Neuronal stem cell (in vitro differentiated cells): ENCODE measurements around the gene CYP2A6.

ENCODE experiments used
- DNase-seq: peaks from one replicate; pipeline ENCODE4 v3.0.0-alpha.2; 2013; ENCODE audit warnings: low spot score
- H2AFZ ChIP-seq: one replicate; pipeline ENCODE4 v1.6.1; 2013; ENCODE audit warnings: mild to moderate bottlenecking, low read length, inconsistent platforms
- H2AK5ac ChIP-seq: 2 replicates; pipeline ENCODE4 v1.6.1; 2013; ENCODE audit warnings: low read depth, mild to moderate bottlenecking, inconsistent platforms, low read length, moderate library complexity, mixed read lengths
- H2BK120ac ChIP-seq: 2 replicates; pipeline ENCODE4 v1.6.1; 2013; ENCODE audit warnings: low read depth, mild to moderate bottlenecking, inconsistent platforms, low read length, moderate library complexity, mixed read lengths
- H2BK12ac ChIP-seq: one replicate; pipeline ENCODE4 v1.6.1; 2013; ENCODE audit warnings: low read length, inconsistent platforms
- H2BK15ac ChIP-seq: 2 replicates; pipeline ENCODE4 v1.6.1; 2013; ENCODE audit warnings: mild to moderate bottlenecking, low read length, inconsistent platforms, mixed read lengths
- H2BK5ac ChIP-seq: one replicate; pipeline ENCODE4 v1.6.1; 2013; ENCODE audit warnings: inconsistent platforms, mild to moderate bottlenecking, low read length, moderate library complexity
- H3K14ac ChIP-seq: one replicate; pipeline ENCODE4 v1.6.1; 2013; ENCODE audit warnings: low read length, inconsistent platforms
- H3K18ac ChIP-seq: 2 replicates; pipeline ENCODE4 v1.6.1; 2013; ENCODE audit warnings: low read length, inconsistent platforms
- H3K23ac ChIP-seq: 2 replicates; pipeline ENCODE4 v1.6.1; 2013; ENCODE audit warnings: low read depth, mild to moderate bottlenecking, mixed read lengths, low read length, inconsistent platforms; ENCODE audit not compliant: poor library complexity
- H3K27ac ChIP-seq: replicated peaks from 3 replicates; pipeline ENCODE4 v1.5.1; 2013; ENCODE audit warnings: low read length, inconsistent platforms
- H3K27me3 ChIP-seq, 3 experiments: 2 replicates each; pipeline ENCODE4 v1.6.1; 2013; ENCODE audit warnings: low read length in 3 of 3, mild to moderate bottlenecking in 2 of 3, inconsistent platforms in 1 of 3, low read depth in 1 of 3, mixed read lengths in 1 of 3, moderate library complexity in 1 of 3; ENCODE audit not compliant: control insufficient read depth in 3 of 3, insufficient read depth in 3 of 3
- H3K36me3 ChIP-seq, 2 donors: replicated peaks in 1 of 2; 2 replicates each; pipeline ENCODE4 v1.6.1; 2013; ENCODE audit warnings: low read length in 2 of 2; ENCODE audit not compliant: control insufficient read depth in 2 of 2, insufficient read depth in 2 of 2
- H3K4ac ChIP-seq: 2 replicates; pipeline ENCODE4 v1.6.1; 2013; ENCODE audit warnings: inconsistent platforms, mild to moderate bottlenecking, low read length, moderate library complexity
- H3K4me1 ChIP-seq, 2 donors: 1 replicate in 1 of 2; 2 replicates in 1 of 2; pipeline ENCODE4 v1.6.1; 2013; ENCODE audit warnings: low read length in 2 of 2, low read depth in 1 of 2; ENCODE audit not compliant: control insufficient read depth in 2 of 2, insufficient read depth in 1 of 2
- H3K4me2 ChIP-seq: one replicate; pipeline ENCODE4 v1.6.1; 2013; ENCODE audit warnings: mild to moderate bottlenecking, low read length, inconsistent platforms; ENCODE audit not compliant: insufficient read depth, poor library complexity, severe bottlenecking
- H3K4me3 ChIP-seq, 2 donors: 2 replicates each; pipeline ENCODE4 v1.5.1; 2013; ENCODE audit warnings: low read length in 2 of 2, mild to moderate bottlenecking in 2 of 2, inconsistent platforms in 1 of 2, moderate library complexity in 1 of 2
- H3K79me1 ChIP-seq: one replicate; pipeline ENCODE4 v1.6.1; 2013; ENCODE audit warnings: low read depth, mild to moderate bottlenecking, inconsistent platforms, low read length, moderate library complexity
- H3K9ac ChIP-seq: one replicate; pipeline ENCODE4 v1.6.1; 2013; ENCODE audit warnings: mild to moderate bottlenecking, low read depth, low read length, inconsistent platforms; ENCODE audit not compliant: poor library complexity
- H3K9me3 ChIP-seq, 2 donors: replicated peaks in 1 of 2; 2 replicates each; pipeline versions ENCODE3 to v1.6.1; 2013; ENCODE audit warnings: low read length in 2 of 2, mild to moderate bottlenecking in 2 of 2, inconsistent platforms in 1 of 2, low read depth in 1 of 2, mixed read lengths in 1 of 2, moderate library complexity in 1 of 2; ENCODE audit not compliant: control insufficient read depth in 2 of 2, insufficient read depth in 1 of 2
- H4K8ac ChIP-seq: one replicate; pipeline ENCODE4 v1.6.1; 2013; ENCODE audit warnings: low read depth, mild to moderate bottlenecking, inconsistent platforms, low read length, moderate library complexity
- H4K91ac ChIP-seq: one replicate; pipeline ENCODE4 v1.6.1; 2013; ENCODE audit warnings: low read length, low read depth, mild to moderate bottlenecking, inconsistent platforms; ENCODE audit not compliant: poor library complexity
- WGBS, 2 donors: extraction: QIAGEN DNeasy Blood & Tissue Kit; methylation state at CpG; one replicate each; pipeline ENCODE4 v1.1.7; 2013; ENCODE audit warnings: missing lambda C conversion rate in 2 of 2, mixed read lengths in 1 of 2; ENCODE audit not compliant: insufficient read length in 2 of 2, insufficient replicate concordance in 1 of 2; ENCODE audit errors: extremely low coverage in 2 of 2; 5-methylcytosine and 5-hydroxymethylcytosine counted together

CYP2A6 gene

GRCh38 chr19:40809358-40810086, 40.7 kb downstream of the CYP2A6 start:
- no peak overlapping the region for H2BK5ac ChIP-seq
- no peaks in the 10 kb centered on the region for H3K9me3 ChIP-seq
- H2AFZ ChIP-seq = no peak overlapping the region
- peak overlapping the region; percentile 71 for H3K9ac ChIP-seq
- H2BK12ac ChIP-seq = no peak overlapping the region
- no peak overlapping the region for H3K18ac ChIP-seq
- no peak for DNase-seq
- H3K14ac ChIP-seq = no peak overlapping the region
- peaks cover 23 to 51% of the 10 kb centered on the region in 2 donors for H3K36me3 ChIP-seq
- no peak overlapping the region for H4K91ac ChIP-seq
- H3K4me1 ChIP-seq = peaks cover 27 to 34% of the 10 kb centered on the region in 2 donors
- H3K27me3 ChIP-seq = no peaks in the 10 kb centered on the region
- no peak overlapping the region for H4K8ac ChIP-seq
- no peak overlapping the region for H2BK15ac ChIP-seq
- no peak overlapping the region for H3K4ac ChIP-seq
- H3K27ac ChIP-seq = no peak overlapping the region
- peaks cover 11% of the 10 kb centered on the region for H3K79me1 ChIP-seq
- no peak overlapping the region for H3K4me3 ChIP-seq
- no CpG with 5 or more reads among the region's 39 CpGs for WGBS, 2 donors
- H3K4me2 ChIP-seq = no peak overlapping the region
- H3K23ac ChIP-seq = peak overlapping the region; percentile 50
- no peak overlapping the region for H2AK5ac ChIP-seq
- H2BK120ac ChIP-seq = no peak overlapping the region

GRCh38 chr19:40808497-40808896, 41.8 kb downstream of the CYP2A6 start:
- H4K8ac ChIP-seq = no peak overlapping the region
- H2BK12ac ChIP-seq = no peak overlapping the region
- no peak overlapping the region for H2AFZ ChIP-seq
- H3K18ac ChIP-seq = no peak overlapping the region
- H3K27ac ChIP-seq = no peak overlapping the region
- no CpG with 5 or more reads among the region's 5 CpGs for WGBS, 2 donors
- no peaks in the 10 kb centered on the region for H3K9me3 ChIP-seq
- H3K4me2 ChIP-seq = no peak overlapping the region
- peak overlapping the region; percentile 3 for H3K23ac ChIP-seq
- H3K4ac ChIP-seq = no peak overlapping the region
- H2AK5ac ChIP-seq = no peak overlapping the region
- H3K14ac ChIP-seq = no peak overlapping the region
- peaks cover 27 to 37% of the 10 kb centered on the region in 2 donors for H3K4me1 ChIP-seq
- H3K4me3 ChIP-seq = no peak overlapping the region
- peaks cover 33 to 61% of the 10 kb centered on the region in 2 donors for H3K36me3 ChIP-seq
- H2BK120ac ChIP-seq = no peak overlapping the region
- DNase-seq = no peak
- peaks cover 13% of the 10 kb centered on the region for H3K79me1 ChIP-seq
- no peak overlapping the region for H4K91ac ChIP-seq
- no peaks in the 10 kb centered on the region for H3K27me3 ChIP-seq
- no peak overlapping the region for H2BK5ac ChIP-seq
- no peak overlapping the region for H2BK15ac ChIP-seq
- H3K9ac ChIP-seq = peak overlapping the region; percentile 18

- Histone ChIP-seq H3K27me3 (no peaks in the 10 kb centered on the region), H3K4me1 (peaks cover 32 to 42% of the 10 kb centered on the region in 2 donors), H3K9ac (no peak overlapping the region), H3K23ac (peak overlapping the region; percentile 29), H2BK5ac (no peak overlapping the region), H3K4me2 (no peak overlapping the region), H3K36me3 (peaks cover 33 to 67% of the 10 kb centered on the region in 2 donors), H3K18ac (no peak overlapping the region), H3K9me3 (no peaks in the 10 kb centered on the region), H4K91ac (no peak overlapping the region), H3K14ac (peak overlapping the region; percentile 15), H4K8ac (no peak overlapping the region), H2AK5ac (no peak overlapping the region), H3K27ac (no peak overlapping the region), H2BK120ac (no peak overlapping the region), H2BK12ac (peak overlapping the region; percentile 12), H2AFZ (no peak overlapping the region), H2BK15ac (no peak overlapping the region), H3K79me1 (peaks cover 18% of the 10 kb centered on the region), H3K4me3 (no peak overlapping the region), H3K4ac (no peak overlapping the region)
- DNase-seq = no peak
- WGBS, 2 donors = no CpG with 5 or more reads among the region's 2 CpGs
Measured at GRCh38 chr19:40808021-40808325, 42.3 kb downstream of the CYP2A6 start.

- peaks cover 36 to 72% of the 10 kb centered on the region in 2 donors for H3K36me3 ChIP-seq
- H2BK5ac ChIP-seq = no peak overlapping the region
- peak overlapping the region; percentile 82 for H3K18ac ChIP-seq
- H3K9me3 ChIP-seq = no peaks in the 10 kb centered on the region
- peak overlapping the region; percentile 18 for H3K9ac ChIP-seq
- H3K27me3 ChIP-seq = no peaks in the 10 kb centered on the region
- H3K14ac ChIP-seq = peak overlapping the region; percentile 15
- no peak overlapping the region for H2AFZ ChIP-seq
- peak overlapping the region; percentile 40 for H3K4me2 ChIP-seq
- H3K23ac ChIP-seq = peak overlapping the region; percentile 29
- H4K8ac ChIP-seq = no peak overlapping the region
- no peak overlapping the region for H2BK15ac ChIP-seq
- H3K79me1 ChIP-seq = peaks cover 22% of the 10 kb centered on the region
- H3K27ac ChIP-seq = no peak overlapping the region
- H2BK120ac ChIP-seq = no peak overlapping the region
- peaks cover 36 to 47% of the 10 kb centered on the region in 2 donors for H3K4me1 ChIP-seq
- no peak overlapping the region for H3K4me3 ChIP-seq
- no CpG with 5 or more reads among the region's 18 CpGs for WGBS, 2 donors
- H2BK12ac ChIP-seq = peak overlapping the region; percentile 12
- no peak overlapping the region for H4K91ac ChIP-seq
- no peak overlapping the region for H3K4ac ChIP-seq
- no peak for DNase-seq
- peak overlapping the region; percentile 49 for H2AK5ac ChIP-seq
Measured at GRCh38 chr19:40807147-40808020, 42.9 kb downstream of the CYP2A6 start.
